Stimulated activated CD4-positive, alpha-beta T cell treated with anti-CD3 and anti-CD28 coated beads, Interleukin-4, amount 100 ng/mL, for 24 hours (primary cell): ENCODE results near the gene SPA17.

Source experiments
- DNase-seq: peaks from one replicate; pipeline ENCODE4 v3.0.0-alpha.2; 2020

SPA17 gene

DNA sequence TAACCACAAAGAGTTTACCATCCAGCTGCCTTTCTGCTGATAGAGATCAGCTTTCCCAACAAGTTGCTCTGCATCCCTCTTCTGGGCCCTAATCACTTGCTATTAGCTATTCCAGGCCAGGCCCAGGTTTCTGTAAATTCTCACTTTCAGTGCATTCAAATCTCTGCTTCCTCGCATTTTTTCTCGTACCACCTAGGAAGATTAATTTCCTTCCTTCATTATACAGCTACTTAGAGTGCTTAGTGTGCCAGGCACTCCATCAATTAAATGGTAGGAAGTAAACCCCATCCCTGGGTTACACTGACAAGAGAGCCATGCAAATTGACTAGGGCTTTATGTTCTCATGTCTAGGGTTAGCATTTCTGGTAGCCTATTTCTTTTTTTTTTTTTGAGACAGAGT lies 9.8 kb upstream of the SPA17 start:
- no peak for DNase-seq

DNA sequence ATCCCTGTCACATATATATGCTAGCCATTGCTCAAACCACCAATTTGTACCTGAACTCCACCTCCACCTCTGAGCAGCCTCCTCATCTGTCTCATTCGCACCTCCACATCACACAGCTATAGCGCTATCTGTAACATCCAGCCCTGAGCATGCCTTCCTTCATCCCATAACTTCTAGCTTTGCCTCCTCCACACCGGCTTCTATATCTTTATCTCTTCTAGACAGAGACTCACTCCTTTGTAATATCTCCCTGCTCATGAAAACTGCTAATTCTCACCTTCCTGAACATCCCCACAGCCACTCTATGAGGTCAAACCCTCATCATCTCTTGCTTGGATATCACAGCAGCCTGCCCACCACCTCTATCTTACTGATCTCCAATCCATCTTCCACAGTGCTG lies 6.1 kb upstream of the SPA17 start:
- DNase-seq, result no peak

DNA sequence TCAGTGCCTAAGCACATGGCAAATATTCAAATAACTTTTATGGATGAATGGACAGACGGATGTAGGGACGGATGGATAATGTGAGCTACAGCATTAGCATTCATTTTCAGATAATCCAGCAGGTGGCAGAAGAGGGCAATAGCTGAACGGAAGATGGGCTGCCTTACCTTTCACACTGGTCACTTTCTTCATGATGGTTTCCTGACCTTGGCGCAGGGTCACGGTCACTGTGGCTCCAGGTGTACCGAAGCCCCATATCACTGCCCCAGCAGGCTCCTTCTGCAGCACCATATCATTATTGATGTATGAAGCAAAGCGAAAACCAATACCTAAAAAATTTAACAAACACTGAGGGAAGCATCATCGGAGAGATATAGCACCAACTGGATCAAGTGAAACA lies 4.5 kb upstream of the SPA17 start:
- DNase-seq, result peak; percentile 59

DNA sequence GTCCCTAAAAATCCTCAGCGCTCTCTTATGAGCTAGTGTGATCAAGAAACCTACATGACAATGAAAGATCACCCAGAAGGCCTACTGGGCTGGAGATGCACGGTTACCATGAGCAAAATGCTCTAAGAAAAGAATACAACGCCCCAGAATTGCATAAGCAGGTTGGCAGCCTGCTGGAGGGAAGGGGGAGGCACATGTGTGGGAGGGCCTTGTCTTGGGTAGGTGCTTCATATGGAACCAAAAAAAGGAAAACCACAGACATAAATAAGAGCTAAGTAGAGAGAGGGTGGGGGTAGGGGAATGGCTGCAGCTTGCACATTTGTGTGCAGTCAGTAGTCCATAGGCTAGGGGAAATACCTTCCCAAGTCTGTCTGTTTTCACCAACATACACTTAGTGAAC lies 3.0 kb upstream of the SPA17 start:
- peak; percentile 28 for DNase-seq

DNA sequence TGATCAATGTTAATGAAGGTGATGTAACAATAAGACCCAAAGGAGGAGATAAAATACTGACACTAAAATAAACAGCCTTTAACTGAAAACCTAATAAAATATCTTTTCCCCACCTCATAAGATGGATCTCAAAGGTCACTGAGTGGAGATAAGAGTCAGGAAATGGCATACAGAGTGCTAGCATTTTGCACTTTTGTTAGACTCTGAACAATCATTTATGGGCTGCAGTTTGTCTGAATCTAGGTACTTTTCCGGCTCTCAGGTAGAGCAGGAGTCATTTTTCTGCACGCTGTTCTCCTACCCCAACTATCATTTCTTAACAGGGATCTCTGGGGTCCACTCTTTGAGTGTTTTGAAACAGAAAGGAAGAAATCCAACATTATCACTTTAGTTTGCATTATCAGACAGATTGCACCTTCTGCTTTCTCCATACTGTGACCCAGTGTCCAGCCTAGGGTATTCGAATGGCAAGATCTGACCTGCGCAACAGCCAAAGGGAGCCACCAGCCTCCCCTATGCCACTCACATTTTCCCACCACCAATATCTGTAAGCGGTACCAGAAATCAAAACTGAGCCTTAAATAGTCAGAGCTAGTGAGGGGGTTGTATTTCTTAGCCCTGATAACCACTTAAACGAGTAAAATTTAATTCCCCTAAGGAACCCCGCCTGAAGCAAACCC lies 1.0 kb upstream of the SPA17 start:
- no peak for DNase-seq

DNA sequence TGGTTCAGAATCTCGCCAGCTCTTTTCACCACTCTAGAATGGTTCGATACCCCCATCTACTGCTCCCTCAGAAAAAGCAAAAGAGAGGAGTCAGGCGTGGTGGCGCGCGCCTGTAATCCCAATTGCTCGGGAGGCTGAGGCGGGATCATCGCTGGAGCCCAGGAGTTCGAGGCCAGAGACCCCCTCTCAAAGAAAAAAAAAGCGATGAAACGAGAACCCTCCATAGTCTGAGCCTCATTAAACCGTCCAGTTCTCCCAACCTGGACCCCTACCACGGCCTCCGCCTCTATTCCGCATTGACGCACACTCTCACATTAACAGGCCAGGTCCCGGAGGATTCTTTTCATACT lies 439 bp downstream of the SPA17 start:
- DNase-seq, result no peak

DNA sequence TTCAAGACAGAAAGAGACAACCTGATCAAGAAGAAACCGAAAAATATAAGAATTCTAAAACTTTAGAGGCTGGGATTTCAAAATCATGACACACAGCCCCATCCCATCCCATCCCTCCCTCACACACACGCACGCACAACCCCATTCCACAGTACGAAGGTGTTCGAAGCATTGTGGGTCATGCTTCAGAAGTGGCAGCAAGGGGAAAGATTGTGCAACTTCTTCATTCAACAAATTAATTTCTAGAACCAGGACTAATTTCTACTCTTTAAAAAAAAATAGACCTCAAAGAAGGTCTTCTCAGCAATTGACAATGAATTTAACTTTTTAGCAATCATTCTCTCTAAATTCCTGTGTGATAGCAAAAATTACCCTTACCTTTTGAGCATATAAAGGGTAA lies 867 bp downstream of the SPA17 start:
- no peak for DNase-seq

DNA sequence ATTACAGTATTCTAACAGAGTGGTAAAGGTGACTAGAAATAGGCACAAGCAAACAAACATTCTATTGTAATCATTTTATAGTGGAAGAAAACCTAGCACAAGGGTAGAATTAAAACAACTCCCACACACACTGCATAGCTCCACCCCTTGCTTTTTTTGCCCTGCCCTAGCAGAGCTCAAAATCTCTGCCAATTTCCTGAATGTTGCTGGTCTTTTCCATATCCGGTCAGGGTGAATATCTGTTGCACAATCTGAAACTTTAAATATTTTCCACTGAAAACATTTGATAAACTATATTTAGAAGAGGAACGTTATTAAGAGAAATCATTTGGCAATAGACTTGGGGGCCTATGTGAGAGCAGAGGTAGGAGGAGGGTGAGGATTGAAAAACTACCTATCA lies 2.7 kb downstream of the SPA17 start:
- no peak for DNase-seq

DNA sequence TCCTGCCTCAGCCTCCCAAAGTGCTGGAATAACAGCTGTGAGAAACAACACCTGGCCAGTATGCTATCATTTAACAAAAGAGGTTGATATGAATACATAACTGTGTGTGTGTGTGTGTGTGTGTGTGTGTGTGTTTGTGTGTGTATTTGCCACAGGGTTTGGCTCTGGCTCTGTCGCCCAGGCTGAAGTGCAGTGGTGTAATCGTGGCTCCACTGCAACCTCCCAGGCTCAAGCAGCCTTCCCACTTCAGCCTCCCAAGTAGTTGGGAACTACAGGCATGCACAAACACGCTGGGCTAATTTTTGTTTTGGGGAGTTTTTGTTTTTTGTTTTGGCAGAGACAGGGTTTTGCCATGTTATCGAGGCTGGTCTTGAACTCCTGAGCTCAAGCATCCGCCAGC lies 4.7 kb downstream of the SPA17 start:
- DNase-seq, result no peak

DNA sequence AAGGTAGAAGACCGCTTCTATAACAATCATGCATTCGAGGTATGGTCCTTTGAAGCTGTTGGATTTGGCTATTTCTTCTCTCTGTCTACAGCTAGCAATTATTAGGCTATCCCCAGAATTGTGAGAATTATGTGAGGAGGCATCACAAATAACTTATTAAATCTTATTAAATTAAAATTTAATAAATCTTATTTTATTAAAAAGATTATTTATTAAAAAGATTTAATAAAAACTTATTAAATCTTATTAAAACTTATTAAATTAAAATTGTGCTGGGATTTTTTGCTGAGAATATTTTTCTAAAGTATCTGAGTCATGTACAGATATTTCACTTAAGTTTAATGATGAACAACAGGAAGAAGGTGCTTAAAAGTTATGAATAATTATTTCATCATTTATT lies 7.7 kb downstream of the SPA17 start:
- DNase-seq, result no peak

DNA sequence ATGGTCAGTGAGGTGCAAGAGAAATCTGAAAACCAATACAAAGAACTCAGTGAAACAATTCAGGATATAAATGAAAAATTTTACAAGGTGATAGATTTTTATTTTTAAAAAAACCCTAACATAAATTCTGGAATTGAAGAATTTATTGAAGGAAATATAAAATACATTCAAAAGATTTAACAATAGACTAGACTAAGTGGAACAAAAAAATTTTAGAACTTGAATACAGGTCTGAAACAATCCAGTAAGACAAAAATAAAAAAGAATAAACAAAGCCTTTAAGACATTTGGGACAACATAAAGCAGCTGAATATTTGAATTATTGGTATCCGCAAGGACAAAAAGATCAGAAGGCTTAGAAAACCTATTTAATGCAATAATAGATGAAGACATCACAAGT lies 8.7 kb downstream of the SPA17 start:
- DNase-seq, result no peak

DNA sequence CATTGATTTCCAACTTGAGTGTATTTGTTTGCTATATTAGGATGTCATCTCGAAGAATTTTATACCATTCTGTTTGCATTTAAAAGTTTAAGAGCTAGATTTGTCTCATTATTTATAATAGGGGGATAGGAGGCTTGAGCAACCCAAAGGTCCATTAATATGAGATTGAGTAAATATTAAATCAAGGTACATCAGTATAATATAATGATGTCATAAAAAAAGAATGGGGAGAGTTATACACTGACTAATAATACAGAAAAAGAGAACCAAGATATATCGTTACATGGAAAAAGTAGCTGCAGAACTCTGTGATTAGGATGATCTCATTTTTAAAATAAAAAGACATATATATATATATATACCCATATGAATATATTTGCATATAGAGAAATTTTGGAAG lies 19.4 kb downstream of the SPA17 start:
- no peak for DNase-seq

DNA sequence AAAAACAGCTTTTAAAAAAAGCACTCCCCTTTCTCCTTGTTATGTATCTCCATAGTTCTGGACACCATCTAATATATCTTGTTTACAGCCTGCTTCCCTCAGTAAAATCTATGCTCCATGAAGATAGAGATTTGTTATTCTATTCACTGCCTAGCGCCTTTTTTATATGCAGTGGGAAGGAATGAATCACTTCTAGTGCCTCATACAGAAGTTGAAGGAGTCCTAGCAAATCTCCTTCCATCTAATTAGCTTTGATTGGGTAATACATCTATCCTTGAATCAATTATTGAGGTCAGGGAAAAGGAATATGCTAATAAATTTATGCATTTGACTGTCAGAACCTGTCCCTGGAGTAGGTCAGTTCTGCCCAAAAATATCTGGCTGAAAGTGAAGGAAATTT lies 25.8 kb downstream of the SPA17 start:
- no peak for DNase-seq

DNA sequence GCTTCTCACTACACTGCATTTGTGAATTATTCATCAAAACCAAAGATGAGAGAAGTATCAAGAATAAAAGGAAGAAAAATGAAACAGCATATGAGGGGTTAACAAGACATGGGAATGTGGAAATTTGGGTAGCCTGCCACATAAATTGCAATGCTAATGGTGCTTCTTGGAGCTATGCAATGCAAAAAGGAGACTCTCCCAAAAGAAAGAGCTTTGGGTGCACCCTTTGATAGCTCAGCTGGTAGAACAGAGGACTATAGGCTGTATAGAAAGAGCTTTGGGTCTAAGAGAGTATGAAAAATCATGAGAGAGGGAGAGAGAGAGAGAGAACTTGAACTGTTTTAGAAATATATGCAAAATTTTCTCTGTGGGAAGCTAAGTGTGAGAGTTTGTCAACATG lies 26.3 kb downstream of the SPA17 start:
- no peak for DNase-seq

DNA sequence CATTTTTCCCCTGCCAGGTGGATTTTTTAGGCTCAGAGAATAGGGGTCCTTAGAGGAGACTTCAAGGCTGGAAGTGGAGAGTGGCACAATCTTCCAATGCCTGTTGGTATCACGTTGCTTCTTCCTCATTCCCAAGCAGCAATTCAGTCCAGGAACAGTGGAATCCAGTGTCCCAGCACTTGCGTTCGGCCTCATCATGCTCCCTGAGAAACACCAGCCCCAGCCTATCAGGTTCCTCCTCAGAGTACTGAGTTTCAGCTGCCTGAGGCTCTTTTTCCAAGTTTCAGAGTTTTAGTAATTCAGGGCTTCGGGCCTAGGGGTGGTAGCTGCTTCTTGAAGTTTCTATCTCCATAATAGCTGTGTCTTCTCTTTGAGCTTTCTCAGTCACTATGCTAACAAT lies 34.1 kb downstream of the SPA17 start:
- DNase-seq, result no peak

DNA sequence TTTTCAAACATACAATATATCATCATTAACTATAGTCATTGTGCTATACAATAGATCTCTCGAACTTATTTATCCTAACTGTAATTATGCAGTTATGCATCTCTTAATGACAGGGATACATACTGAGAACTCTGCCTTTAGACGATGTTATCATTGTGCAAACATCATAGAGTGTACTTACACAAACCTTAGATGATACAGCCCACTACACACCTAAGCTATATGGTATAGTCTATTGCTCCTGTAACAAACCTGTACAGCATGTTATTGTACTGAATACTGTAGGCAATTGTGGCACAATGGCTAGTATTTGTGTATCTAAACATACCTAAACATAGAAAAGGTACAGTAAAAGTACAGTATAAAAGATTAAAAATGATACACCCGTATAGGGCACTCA lies 38.7 kb downstream of the SPA17 start:
- no peak for DNase-seq

DNA sequence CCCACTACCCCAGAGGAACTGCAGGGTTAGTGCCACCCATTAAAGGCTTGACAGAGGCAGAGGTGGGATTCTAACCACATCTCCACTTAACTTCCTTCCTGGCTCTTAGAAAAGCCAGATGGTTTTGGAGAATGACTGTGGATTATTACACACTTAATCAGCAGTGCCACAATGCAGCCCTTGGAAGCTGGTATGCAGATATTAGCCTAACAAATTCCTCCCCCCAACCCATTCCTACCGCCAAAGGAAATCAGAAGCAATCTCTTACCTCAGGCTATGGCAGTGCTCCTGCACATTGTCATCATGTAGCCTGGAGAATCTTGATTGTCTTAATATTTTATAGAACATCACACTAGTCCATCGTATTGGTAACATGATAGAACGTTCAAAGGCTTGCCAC lies 42.9 kb downstream of the SPA17 start:
- DNase-seq, result no peak

DNA sequence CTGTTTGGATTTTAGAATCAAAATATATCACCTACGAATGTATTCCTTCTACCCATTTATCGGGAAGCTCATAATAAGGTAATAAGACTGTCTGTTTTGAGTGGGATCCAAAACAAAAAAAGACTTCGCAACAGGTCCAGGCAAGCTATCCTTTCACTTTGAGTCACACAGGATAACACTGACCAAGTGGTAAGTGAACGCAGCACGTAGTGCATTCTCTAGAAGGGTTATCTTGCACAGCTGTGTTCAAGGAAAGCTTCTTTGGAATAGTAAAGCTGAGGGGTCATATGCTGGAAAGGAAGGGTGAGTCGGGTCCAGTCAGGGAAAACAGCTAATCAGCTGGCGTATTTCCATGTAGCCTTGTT lies 43.7 kb downstream of the SPA17 start:
- no peak for DNase-seq

DNA sequence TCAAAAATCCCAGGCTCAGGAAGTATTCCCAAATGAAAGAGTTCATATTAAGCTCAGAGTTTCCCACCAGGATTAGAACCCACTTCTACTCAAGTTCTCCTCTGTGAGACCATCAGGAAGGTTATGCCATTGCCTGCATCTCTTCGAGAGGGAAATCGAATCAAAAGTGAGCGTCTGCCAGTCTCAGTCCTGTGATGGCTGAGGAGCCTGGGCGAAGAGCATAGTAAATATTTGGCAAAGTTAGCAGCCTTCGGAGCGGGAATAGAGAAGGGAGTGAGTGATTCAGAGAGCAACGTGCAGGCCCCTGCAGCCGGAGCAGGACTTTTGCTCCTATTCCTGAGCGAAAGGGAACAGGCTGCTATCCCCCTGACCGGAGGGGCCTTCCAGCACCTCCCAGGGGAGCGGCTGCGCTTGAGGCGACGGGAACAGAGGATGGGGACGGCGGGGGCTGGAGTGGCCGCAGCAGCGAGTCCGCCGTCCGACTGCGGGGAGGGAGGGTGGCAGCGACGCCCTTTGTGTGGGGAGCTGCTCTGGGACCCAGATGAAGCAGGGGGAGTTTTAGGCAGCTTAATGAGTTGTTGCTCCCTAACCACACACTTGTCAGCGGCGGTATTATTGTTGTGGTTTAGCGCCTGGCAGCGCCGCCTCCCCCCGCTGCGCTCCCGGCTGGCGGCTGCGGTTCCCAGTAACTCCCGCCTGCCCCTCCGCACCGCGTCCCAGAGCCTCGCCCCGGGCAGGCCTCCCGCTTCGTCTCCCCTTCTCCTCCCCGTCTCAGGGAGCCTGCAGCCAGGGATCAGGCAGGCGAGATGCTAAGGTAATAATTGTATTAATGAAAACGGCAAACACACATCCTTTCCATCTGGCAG lies 44.3 kb downstream of the SPA17 start:
- peak; percentile 15 for DNase-seq

DNA sequence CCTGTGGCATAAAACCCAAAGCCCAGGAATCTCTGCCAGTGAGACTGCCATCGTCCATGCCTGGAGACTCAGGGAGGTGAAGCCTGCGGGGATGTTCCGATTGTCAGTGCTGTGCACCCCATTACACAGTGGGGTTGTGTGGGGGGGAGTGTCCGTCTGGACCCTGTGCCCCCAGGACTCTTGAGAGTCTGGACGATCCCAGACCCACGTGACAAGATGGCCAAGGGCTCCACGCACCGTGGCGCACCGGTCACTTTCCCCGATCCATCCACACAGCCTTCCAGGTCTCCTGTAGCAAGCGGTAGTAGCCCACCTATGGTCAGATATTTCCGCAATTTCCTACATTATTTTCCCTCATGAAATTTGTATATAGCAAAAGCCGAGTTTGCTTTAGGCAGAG lies 45.1 kb downstream of the SPA17 start:
- no peak for DNase-seq

DNA sequence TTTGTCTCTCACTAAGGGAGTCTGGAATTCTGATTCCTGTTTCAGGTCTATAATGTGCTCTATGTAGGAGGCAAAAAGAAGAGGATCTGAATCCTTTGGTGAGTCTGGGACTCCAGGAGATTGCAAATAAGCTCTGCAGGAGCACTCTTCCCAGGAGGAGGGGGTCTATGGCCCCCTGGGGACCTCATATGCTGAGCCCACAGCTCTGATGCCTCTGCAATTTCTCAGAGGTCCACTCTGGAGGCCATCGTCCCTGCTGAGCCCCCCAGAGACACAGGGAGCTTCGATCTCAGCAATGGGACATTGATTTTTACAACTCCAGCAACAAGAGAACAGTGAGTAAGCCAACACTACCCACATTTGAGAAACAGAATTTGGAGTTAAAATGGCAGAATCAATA lies 45.8 kb downstream of the SPA17 start:
- no peak for DNase-seq

DNA sequence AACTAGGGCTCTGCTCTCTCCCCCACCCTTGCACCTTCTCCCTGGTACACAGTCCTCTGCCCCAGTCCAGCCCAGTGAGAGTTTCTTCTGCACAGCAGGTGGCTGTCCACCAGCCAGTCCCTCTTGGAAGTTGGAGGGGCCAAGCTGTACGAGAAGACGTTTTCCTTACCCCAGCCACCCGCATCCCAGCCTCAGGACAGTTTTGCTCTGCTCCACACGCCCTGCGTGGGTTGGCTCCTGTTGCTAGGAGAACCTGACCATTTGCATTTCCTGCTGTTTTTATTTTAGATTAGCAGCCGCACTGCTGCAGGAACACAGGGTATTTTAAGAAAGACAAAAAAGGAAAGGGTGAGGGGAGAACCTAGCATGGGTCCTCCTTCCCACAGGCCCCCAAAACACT lies 48.5 kb downstream of the SPA17 start:
- no peak for DNase-seq

DNA sequence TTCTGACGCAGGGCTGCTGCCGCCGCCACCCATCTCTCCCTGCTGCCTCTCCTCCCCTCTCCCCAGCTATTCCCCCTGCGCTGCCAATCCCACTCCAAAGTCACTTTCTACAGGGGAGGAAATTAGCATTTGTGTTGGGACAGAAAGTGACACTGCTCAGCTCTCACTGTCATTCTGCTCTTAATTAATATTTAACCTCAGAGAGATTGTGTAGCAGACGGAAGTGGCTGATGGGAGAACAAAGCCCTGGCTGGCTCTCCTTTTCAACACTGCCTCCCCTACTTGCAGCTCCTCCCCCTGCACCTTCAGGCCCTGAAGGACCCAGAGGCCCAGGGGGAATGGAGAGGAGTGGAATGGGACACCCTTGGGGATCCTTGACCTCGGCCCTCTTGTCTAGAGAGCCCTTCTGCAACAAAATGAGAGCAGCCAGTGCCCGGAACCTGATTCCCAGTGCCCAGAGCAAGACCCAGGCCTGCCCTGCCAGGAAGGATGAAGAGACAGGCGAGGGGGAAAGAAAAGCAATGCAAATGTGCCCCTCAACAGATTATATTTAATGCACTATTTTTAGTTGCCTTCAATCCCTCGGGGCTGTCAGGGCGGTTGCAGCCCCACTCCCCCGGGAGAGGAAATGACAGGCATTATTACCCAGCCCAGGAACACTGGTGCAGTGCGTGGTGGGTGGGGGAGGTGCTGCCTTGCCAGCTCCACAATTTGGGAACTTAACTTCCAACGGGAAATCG lies 51.4 kb downstream of the SPA17 start:
- DNase-seq, result no peak

DNA sequence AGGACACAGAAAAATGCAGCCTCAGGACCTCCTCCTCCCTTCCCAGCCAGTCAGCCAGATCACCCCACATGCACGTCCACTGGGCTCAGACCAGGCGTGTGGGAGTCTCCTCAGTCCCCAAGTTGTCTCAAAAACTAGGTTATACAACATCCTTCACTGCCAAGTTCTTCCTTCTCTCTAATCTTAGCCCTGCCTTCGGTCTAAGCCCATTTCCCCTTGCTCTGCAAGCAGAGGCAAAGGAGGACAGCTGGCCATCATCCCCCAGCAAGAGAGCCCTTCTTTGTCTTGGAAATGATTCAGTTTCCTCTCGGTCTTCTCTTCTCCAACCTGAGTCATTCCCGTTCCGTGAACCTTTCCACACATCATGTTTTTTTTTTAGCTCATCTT lies 52.0 kb downstream of the SPA17 start:
- DNase-seq, result no peak
